SU-DHL-6 (cell line): Measurements from ENCODE around the gene SEPTIN2.

ENCODE experiments used
- EZH2phosphoT487 ChIP-seq: fragments of 200-600 bp; sonication (generic), shearing (Covaris generic); conservative IDR thresholded peaks from 2 replicates; pipeline ENCODE4 v1.6.1; 2018; ENCODE audit warnings: mild to moderate bottlenecking, antibody characterized with exemption, low read length, moderate library complexity, mixed read lengths
- TF ChIP-seq, protein P1 (sequence below): fragments of 200-600 bp; sonication (generic); IDR thresholded peaks from one replicate; pipeline ENCODE4 v1.5.1; 2017; ENCODE audit warnings: antibody characterized with exemption, mild to moderate bottlenecking, low read length, moderate library complexity; ENCODE audit not compliant: insufficient read depth, poor library complexity, severe bottlenecking

- TF ChIP-seq, protein P1, sequence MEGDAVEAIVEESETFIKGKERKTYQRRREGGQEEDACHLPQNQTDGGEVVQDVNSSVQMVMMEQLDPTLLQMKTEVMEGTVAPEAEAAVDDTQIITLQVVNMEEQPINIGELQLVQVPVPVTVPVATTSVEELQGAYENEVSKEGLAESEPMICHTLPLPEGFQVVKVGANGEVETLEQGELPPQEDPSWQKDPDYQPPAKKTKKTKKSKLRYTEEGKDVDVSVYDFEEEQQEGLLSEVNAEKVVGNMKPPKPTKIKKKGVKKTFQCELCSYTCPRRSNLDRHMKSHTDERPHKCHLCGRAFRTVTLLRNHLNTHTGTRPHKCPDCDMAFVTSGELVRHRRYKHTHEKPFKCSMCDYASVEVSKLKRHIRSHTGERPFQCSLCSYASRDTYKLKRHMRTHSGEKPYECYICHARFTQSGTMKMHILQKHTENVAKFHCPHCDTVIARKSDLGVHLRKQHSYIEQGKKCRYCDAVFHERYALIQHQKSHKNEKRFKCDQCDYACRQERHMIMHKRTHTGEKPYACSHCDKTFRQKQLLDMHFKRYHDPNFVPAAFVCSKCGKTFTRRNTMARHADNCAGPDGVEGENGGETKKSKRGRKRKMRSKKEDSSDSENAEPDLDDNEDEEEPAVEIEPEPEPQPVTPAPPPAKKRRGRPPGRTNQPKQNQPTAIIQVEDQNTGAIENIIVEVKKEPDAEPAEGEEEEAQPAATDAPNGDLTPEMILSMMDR: no peak
- TF ChIP-seq EZH2phosphoT487: no peak
Measured at GRCh38 chr2:241386519-241386918, 70.8 kb downstream of the SEPTIN2 start.
